ENCODE results near the gene DEFB113.

Gene DEFB113

DNA sequence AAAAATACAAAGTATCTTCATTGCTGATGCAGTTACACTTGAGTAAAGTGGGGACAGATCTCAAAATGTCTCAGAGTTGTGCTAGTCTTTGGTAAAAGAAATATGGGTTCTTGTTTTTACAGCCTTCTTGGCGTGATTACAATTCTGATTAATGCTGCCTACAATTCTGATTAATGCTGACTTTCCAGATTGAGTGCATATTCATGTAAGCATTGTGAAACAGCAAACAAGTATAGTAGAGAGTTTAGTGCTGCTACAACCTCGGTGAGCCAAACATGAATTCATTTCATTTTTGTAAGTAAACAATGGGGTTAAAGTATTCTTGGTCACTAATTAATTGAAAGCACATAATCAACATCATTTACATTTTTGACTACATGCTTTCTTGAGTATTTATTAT, at the start of gene DEFB113:
DEFB113 (minus strand) TSS at position 21 of the 400 bp plus-strand sequence; CDS start at position 21, 0 bp downstream.
- no peak within 1 kb of the TSS for H2AFZ ChIP-seq (ENCODE audit: low read depth, low read length)
- H3K9me3 ChIP-seq (ENCODE audit: low read length) = no peaks in the 10 kb centered on the region
- no peaks in the 10 kb centered on the region for H3K4me1 ChIP-seq (ENCODE audit: insufficient read depth, low read length)
- H3K4me3 ChIP-seq (ENCODE audit: low read length) = no peak within 1 kb of the TSS
- H3K27me3 ChIP-seq (ENCODE audit: insufficient read depth, low read length) = no peaks in the 10 kb centered on the region
- no peaks in the 10 kb centered on the region for H3K36me3 ChIP-seq (ENCODE audit: insufficient read depth, low read length)

GRCh38 chr6:50007819-50008218, 38.4 kb upstream of the DEFB113 start:
- Histone ChIP-seq H3K9me3 (ENCODE audit: low read length) (no peaks in the 10 kb centered on the region), H3K36me3 (ENCODE audit: insufficient read depth, low read length) (no peaks in the 10 kb centered on the region), H3K27me3 (ENCODE audit: insufficient read depth, low read length) (no peaks in the 10 kb centered on the region), H3K4me3 (ENCODE audit: low read length) (no peak overlapping the region), H2AFZ (ENCODE audit: low read depth, low read length) (no peak overlapping the region), H3K4me1 (ENCODE audit: insufficient read depth, low read length) (no peaks in the 10 kb centered on the region)

DNA sequence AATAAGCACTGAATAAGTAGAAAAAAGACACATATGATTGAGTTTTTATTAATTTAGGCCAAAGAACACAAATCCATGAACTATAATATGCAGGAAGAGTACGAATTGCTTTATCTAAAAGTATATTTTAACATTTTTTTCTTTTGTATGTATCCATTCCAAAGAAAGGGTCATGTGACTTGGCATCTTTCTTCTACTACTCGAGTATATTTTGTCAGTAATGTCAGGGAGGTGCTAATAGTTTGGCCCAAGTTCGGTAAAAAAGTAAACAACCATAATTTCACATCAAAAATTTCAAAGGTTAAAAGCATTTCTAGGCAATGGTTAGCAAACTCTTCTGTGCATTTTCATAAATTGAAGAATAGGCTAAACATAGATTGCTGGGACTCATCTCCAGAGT, 33.7 kb upstream of the DEFB113 start:
- H3K27me3 ChIP-seq (ENCODE audit: insufficient read depth, low read length) = no peaks in the 10 kb centered on the region
- no peaks in the 10 kb centered on the region for H3K9me3 ChIP-seq (ENCODE audit: low read length)
- H3K36me3 ChIP-seq (ENCODE audit: insufficient read depth, low read length) = no peaks in the 10 kb centered on the region
- no peaks in the 10 kb centered on the region for H3K4me1 ChIP-seq (ENCODE audit: insufficient read depth, low read length)
- H2AFZ ChIP-seq (ENCODE audit: low read depth, low read length) = no peak overlapping the region
- no peak overlapping the region for H3K4me3 ChIP-seq (ENCODE audit: low read length)

DNA sequence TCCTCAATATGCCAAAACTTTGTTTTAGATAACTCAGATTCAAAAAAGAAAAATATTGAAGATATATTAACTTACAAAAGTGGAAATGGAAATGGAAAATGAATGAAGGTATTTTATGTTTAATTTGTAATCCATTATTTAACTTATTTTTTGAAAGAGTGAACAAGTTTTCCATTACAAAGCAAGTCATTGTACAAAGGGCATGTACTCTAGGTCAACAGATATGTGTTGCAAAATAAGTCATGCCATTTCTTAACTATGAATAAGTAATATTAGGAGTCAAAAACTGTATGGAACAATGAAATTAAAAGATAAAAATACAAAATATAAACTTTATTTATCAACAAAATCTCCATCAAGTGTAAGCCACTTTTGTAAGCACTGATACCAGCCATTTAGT, 25.9 kb upstream of the DEFB113 start:
- no peaks in the 10 kb centered on the region for H3K27me3 ChIP-seq (ENCODE audit: insufficient read depth, low read length)
- no peaks in the 10 kb centered on the region for H3K36me3 ChIP-seq (ENCODE audit: insufficient read depth, low read length)
- H3K9me3 ChIP-seq (ENCODE audit: low read length) = no peaks in the 10 kb centered on the region
- no peak overlapping the region for H3K4me3 ChIP-seq (ENCODE audit: low read length)
- H2AFZ ChIP-seq (ENCODE audit: low read depth, low read length) = no peak overlapping the region
- H3K4me1 ChIP-seq (ENCODE audit: insufficient read depth, low read length) = no peaks in the 10 kb centered on the region

- Histone ChIP-seq H3K9me3 (ENCODE audit: low read length) (no peaks in the 10 kb centered on the region), H3K27me3 (ENCODE audit: insufficient read depth, low read length) (no peaks in the 10 kb centered on the region), H2AFZ (ENCODE audit: low read depth, low read length) (no peak overlapping the region), H3K4me1 (ENCODE audit: insufficient read depth, low read length) (no peaks in the 10 kb centered on the region), H3K36me3 (ENCODE audit: insufficient read depth, low read length) (no peaks in the 10 kb centered on the region), H3K4me3 (ENCODE audit: low read length) (no peak overlapping the region)
These were observed 19.5 kb upstream of the DEFB113 start for GRCh38 chr6:49988900-49989299.

GRCh38 chr6:49987749-49988148, 18.3 kb upstream of the DEFB113 start:
- Histone ChIP-seq H2AFZ (ENCODE audit: low read depth, low read length) (no peak overlapping the region), H3K4me3 (ENCODE audit: low read length) (no peak overlapping the region), H3K4me1 (ENCODE audit: insufficient read depth, low read length) (no peaks in the 10 kb centered on the region), H3K27me3 (ENCODE audit: insufficient read depth, low read length) (no peaks in the 10 kb centered on the region), H3K9me3 (ENCODE audit: low read length) (no peaks in the 10 kb centered on the region), H3K36me3 (ENCODE audit: insufficient read depth, low read length) (no peaks in the 10 kb centered on the region)

DNA sequence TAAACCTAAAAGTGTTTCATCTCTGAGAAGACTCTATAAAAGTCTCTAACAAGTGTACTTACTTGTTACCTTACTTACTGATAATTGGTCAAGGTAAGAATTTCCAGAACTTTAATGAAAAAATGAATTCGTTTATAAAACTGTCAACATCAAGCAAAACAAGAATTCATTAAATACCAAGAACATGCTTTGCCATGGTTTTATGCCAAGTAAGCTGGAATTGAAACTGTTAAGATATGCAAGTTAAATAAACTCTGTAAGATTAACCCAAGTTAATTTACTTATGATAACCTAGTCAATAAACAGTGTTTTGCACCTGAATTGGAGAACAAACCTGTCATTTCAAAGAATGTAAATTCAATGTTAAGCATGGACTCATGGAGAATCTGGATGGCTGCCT, 17.1 kb upstream of the DEFB113 start:
- no peak overlapping the region for H3K4me3 ChIP-seq (ENCODE audit: low read length)
- H3K27me3 ChIP-seq (ENCODE audit: insufficient read depth, low read length) = no peaks in the 10 kb centered on the region
- H3K4me1 ChIP-seq (ENCODE audit: insufficient read depth, low read length) = no peaks in the 10 kb centered on the region
- H2AFZ ChIP-seq (ENCODE audit: low read depth, low read length) = no peak overlapping the region
- H3K9me3 ChIP-seq (ENCODE audit: low read length) = no peaks in the 10 kb centered on the region
- no peaks in the 10 kb centered on the region for H3K36me3 ChIP-seq (ENCODE audit: insufficient read depth, low read length)

DNA sequence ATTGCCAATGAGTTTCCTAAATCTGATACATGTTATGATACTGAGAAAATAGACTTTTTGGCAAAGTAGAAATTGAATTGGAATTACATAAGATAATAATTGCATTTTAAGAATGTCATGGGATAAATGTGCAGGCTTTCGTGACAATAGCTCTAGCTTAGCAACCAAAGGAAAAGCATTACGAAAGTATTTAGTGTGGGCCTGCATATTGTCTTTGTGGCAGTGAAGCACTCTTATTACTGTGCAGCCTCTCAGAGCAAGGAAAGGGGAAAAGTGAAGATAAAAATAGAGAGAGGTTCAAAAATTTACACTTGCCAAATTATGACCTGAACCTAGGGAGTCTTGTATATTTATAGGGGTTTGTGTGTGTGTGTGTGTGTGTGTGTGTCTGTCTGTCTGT, 12.6 kb upstream of the DEFB113 start:
- Histone ChIP-seq H3K27me3 (ENCODE audit: insufficient read depth, low read length) (no peaks in the 10 kb centered on the region), H3K4me1 (ENCODE audit: insufficient read depth, low read length) (no peaks in the 10 kb centered on the region), H3K36me3 (ENCODE audit: insufficient read depth, low read length) (no peaks in the 10 kb centered on the region), H3K9me3 (ENCODE audit: low read length) (no peaks in the 10 kb centered on the region), H3K4me3 (ENCODE audit: low read length) (no peak overlapping the region), H2AFZ (ENCODE audit: low read depth, low read length) (no peak overlapping the region)

- Histone ChIP-seq H3K36me3 (ENCODE audit: insufficient read depth, low read length) (no peaks in the 10 kb centered on the region), H3K9me3 (ENCODE audit: low read length) (no peaks in the 10 kb centered on the region), H2AFZ (ENCODE audit: low read depth, low read length) (no peak overlapping the region), H3K4me3 (ENCODE audit: low read length) (no peak overlapping the region), H3K27me3 (ENCODE audit: insufficient read depth, low read length) (no peaks in the 10 kb centered on the region), H3K4me1 (ENCODE audit: insufficient read depth, low read length) (no peaks in the 10 kb centered on the region)
These were observed 11.5 kb upstream of the DEFB113 start for GRCh38 chr6:49980898-49981297.

- Histone ChIP-seq H3K27me3 (ENCODE audit: insufficient read depth, low read length) (no peaks in the 10 kb centered on the region), H2AFZ (ENCODE audit: low read depth, low read length) (no peak overlapping the region), H3K4me3 (ENCODE audit: low read length) (no peak overlapping the region), H3K9me3 (ENCODE audit: low read length) (no peaks in the 10 kb centered on the region), H3K36me3 (ENCODE audit: insufficient read depth, low read length) (no peaks in the 10 kb centered on the region), H3K4me1 (ENCODE audit: insufficient read depth, low read length) (no peaks in the 10 kb centered on the region)
These were observed 10.2 kb upstream of the DEFB113 start for GRCh38 chr6:49979584-49979983.

DNA sequence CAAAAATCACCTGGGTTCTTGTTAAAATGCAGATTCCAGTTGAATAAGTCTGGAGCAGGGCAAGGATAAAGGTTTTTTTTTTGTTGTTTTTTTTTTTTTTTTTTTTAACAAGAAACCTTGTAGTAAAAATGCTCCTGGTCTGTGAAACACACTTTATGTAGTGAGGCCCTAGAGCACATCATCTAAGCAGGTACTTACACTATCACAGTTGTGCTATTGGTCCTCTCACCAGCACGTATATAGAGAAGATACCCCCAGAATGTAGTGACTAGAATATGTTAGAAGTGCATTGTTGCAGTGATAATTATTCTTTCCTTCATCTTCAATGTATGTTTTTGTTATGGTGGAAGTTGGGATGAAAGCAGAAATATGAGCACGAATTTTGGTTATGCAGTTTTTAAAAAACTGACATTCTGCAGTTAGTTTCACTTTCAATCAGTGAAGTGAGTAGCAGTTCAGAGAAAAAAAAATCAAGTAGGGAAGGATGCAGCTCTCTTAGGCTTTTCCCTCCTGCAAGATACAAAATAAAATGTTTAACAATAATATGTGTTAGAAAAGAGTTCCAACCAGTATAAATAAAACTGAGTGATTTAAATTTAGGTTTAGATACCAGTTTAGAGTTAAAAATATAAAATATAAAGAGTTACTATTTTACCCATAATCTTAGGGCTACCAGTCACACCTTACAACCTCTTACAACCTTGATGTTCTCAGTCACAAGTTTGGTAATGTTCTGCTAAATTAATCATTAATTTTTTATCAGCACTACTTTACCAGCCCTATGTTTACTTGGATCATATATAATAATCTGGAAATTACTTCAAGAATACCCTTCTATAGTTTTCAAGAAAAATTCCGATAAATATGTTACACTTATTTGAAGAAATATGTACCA, 9.2 kb upstream of the DEFB113 start:
- no peaks in the 10 kb centered on the region for H3K9me3 ChIP-seq (ENCODE audit: low read length)
- H3K4me1 ChIP-seq (ENCODE audit: insufficient read depth, low read length) = no peaks in the 10 kb centered on the region
- no peaks in the 10 kb centered on the region for H3K27me3 ChIP-seq (ENCODE audit: insufficient read depth, low read length)
- H3K36me3 ChIP-seq (ENCODE audit: insufficient read depth, low read length) = no peaks in the 10 kb centered on the region
- no peak overlapping the region for H3K4me3 ChIP-seq (ENCODE audit: low read length)
- no peak overlapping the region for H2AFZ ChIP-seq (ENCODE audit: low read depth, low read length)

GRCh38 chr6:49966823-49967222, 2.6 kb downstream of the DEFB113 start:
- no peaks in the 10 kb centered on the region for H3K36me3 ChIP-seq (ENCODE audit: insufficient read depth, low read length)
- H3K27me3 ChIP-seq (ENCODE audit: insufficient read depth, low read length) = no peaks in the 10 kb centered on the region
- no peak overlapping the region for H3K4me3 ChIP-seq (ENCODE audit: low read length)
- no peaks in the 10 kb centered on the region for H3K4me1 ChIP-seq (ENCODE audit: insufficient read depth, low read length)
- no peak overlapping the region for H2AFZ ChIP-seq (ENCODE audit: low read depth, low read length)
- no peaks in the 10 kb centered on the region for H3K9me3 ChIP-seq (ENCODE audit: low read length)

GRCh38 chr6:49966334-49966733, 3.1 kb downstream of the DEFB113 start:
- H3K4me3 ChIP-seq (ENCODE audit: low read length) = no peak overlapping the region

DNA sequence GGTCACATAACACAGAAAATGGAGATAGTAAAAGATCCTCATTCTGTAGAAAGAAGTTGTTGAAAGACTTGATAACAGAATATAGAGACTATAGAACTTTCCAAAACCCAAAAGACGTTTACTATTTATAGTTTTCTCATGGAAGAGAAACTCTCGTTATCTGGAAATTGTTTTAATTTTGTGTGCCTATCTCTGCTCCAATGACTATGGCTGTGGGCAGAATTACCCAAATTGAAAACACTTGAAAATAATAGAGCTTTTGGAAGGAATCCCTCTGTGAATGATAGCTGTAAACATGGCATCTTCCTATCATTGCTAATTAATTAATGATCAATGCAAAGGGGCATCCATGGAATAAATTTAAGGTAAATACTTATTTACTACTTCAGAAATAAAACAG, 5.4 kb downstream of the DEFB113 start, which contains the start of gene DEFB114:
DEFB114 (minus strand) TSS at position 101 of the 400 bp plus-strand sequence; CDS start at position 42, 59 bp downstream.
- H3K27me3 ChIP-seq (ENCODE audit: insufficient read depth, low read length) = no peaks in the 10 kb centered on the region
- H2AFZ ChIP-seq (ENCODE audit: low read depth, low read length) = no peak within 1 kb of the TSS
- H3K4me1 ChIP-seq (ENCODE audit: insufficient read depth, low read length) = no peaks in the 10 kb centered on the region
- H3K9me3 ChIP-seq (ENCODE audit: low read length) = no peaks in the 10 kb centered on the region
- H3K36me3 ChIP-seq (ENCODE audit: insufficient read depth, low read length) = no peaks in the 10 kb centered on the region
- no peak within 1 kb of the TSS for H3K4me3 ChIP-seq (ENCODE audit: low read length)

More at GRCh38 chr6:49966334-49966733, 3.1 kb downstream of the DEFB113 start:
- H3K9me3 ChIP-seq (ENCODE audit: low read length) = no peaks in the 10 kb centered on the region
- no peaks in the 10 kb centered on the region for H3K36me3 ChIP-seq (ENCODE audit: insufficient read depth, low read length)
- H3K4me1 ChIP-seq (ENCODE audit: insufficient read depth, low read length) = no peaks in the 10 kb centered on the region
- H3K27me3 ChIP-seq (ENCODE audit: insufficient read depth, low read length) = no peaks in the 10 kb centered on the region
- H2AFZ ChIP-seq (ENCODE audit: low read depth, low read length) = no peak overlapping the region

All from neuron (in vitro differentiated cells).